ENCODE measurements around the gene PAPPA2.

DNA sequence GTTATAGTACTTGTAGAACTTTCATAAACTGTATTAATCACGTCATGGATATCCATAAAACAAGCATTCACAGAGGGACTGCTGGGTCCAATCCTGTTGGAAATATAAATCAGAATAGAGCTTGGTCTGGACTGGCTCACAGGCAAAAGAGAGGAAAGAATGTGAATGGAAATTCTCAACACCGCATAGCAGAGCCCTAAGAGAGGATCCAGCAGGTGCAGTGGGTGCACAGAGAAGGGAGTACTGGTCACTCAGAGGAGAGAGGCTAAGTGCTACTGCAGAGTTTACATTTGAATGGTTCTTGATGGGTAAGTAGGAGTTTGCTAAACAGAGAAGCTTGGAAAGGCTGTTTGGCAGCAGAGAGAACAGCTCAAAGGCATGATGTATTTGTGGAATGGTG, 231.7 kb downstream of the PAPPA2 start:
- TF ChIP-seq, protein P1, sequence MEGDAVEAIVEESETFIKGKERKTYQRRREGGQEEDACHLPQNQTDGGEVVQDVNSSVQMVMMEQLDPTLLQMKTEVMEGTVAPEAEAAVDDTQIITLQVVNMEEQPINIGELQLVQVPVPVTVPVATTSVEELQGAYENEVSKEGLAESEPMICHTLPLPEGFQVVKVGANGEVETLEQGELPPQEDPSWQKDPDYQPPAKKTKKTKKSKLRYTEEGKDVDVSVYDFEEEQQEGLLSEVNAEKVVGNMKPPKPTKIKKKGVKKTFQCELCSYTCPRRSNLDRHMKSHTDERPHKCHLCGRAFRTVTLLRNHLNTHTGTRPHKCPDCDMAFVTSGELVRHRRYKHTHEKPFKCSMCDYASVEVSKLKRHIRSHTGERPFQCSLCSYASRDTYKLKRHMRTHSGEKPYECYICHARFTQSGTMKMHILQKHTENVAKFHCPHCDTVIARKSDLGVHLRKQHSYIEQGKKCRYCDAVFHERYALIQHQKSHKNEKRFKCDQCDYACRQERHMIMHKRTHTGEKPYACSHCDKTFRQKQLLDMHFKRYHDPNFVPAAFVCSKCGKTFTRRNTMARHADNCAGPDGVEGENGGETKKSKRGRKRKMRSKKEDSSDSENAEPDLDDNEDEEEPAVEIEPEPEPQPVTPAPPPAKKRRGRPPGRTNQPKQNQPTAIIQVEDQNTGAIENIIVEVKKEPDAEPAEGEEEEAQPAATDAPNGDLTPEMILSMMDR (conservative IDR thresholded peaks at IDR 0.05; ENCODE audit: low read length): no peak
- TF ChIP-seq EZH2phosphoT487 (IDR thresholded peaks at IDR 0.05; ENCODE audit: borderline replicate concordance, low read depth, low read length): no peak

Measured in OCI-LY7 (cell line).